Liver (tissue), 9 donors: ENCODE results near the gene SCAMP1. TPM values are rescaled to one million over a fixed set of nuclear protein-coding genes. Genes with fewer than 3 reads are reported as not detected.

Experiments
- DNase-seq: peaks from one replicate; pipeline ENCODE4 v3.0.0-alpha.2; 2017; ENCODE audit warnings: low spot score
- H3K27ac ChIP-seq, 2 donors: one replicate each; pipeline ENCODE4 v1.7.0; 2013; ENCODE audit warnings: inconsistent platforms in 2 of 2, low read length in 2 of 2, control low read depth in 1 of 2, low read depth in 1 of 2, mild to moderate bottlenecking in 1 of 2
- H3K27me3 ChIP-seq, 4 donors: one replicate each; pipeline versions ENCODE4 v1.6.1 to v1.7.0; 2013; ENCODE audit warnings: low read length in 3 of 4, inconsistent platforms in 1 of 4, mild to moderate bottlenecking in 1 of 4, moderate library complexity in 1 of 4; ENCODE audit not compliant: control insufficient read depth in 4 of 4, insufficient read depth in 4 of 4
- H3K36me3 ChIP-seq, 4 donors: one replicate each; pipeline versions ENCODE4 v1.6.1 to v1.7.0; 2013; ENCODE audit warnings: low read length in 3 of 4, mild to moderate bottlenecking in 3 of 4, low read depth in 1 of 4, moderate library complexity in 1 of 4; ENCODE audit not compliant: control insufficient read depth in 4 of 4, insufficient read depth in 3 of 4
- H3K4me1 ChIP-seq, 4 donors: one replicate each; pipeline versions ENCODE4 v1.6.1 to v1.7.0; 2013; ENCODE audit warnings: low read length in 3 of 4, mild to moderate bottlenecking in 3 of 4, moderate library complexity in 1 of 4; ENCODE audit not compliant: control insufficient read depth in 4 of 4, insufficient read depth in 4 of 4
- H3K4me3 ChIP-seq, 3 donors: one replicate each; pipeline versions ENCODE4 v1.6.1 to v1.7.0; 2013; ENCODE audit warnings: low read length in 3 of 3, control low read depth in 1 of 3, low read depth in 1 of 3, mild to moderate bottlenecking in 1 of 3
- H3K9ac ChIP-seq, 2 donors: one replicate each; pipeline ENCODE4 v1.7.0; 2013; ENCODE audit warnings: low read length in 2 of 2, mild to moderate bottlenecking in 2 of 2, moderate library complexity in 2 of 2, control low read depth in 1 of 2, low read depth in 1 of 2
- H3K9me3 ChIP-seq, 4 donors: one replicate each; pipeline versions ENCODE4 v1.6.1 to v1.7.0; 2013; ENCODE audit warnings: low read length in 3 of 4; ENCODE audit not compliant: control insufficient read depth in 4 of 4
- EGR1 ChIP-seq, 2 donors: IDR thresholded peaks; 2 replicates each; pipeline ENCODE4 v1.6.1; 2016 to 2018; ENCODE audit warnings: antibody characterized with exemption in 2 of 2, low read depth in 2 of 2
- FOXA1 ChIP-seq: IDR thresholded peaks from 2 replicates; pipeline ENCODE4 v1.6.1; 2016; ENCODE audit warnings: antibody characterized with exemption
- FOXA2 ChIP-seq: IDR thresholded peaks from 2 replicates; pipeline ENCODE4 v1.6.1; 2016; ENCODE audit warnings: antibody characterized with exemption
- GABPA ChIP-seq, 2 donors: IDR thresholded peaks in 1 of 2; conservative IDR thresholded peaks in 1 of 2; 2 replicates each; pipeline ENCODE4 v1.6.1; 2016; ENCODE audit warnings: antibody characterized with exemption in 2 of 2, mild to moderate bottlenecking in 1 of 2, moderate library complexity in 1 of 2
- HNF4A ChIP-seq, 2 donors: conservative IDR thresholded peaks; 2 replicates each; pipeline ENCODE4 v1.6.1; 2016; ENCODE audit warnings: antibody characterized with exemption in 2 of 2, mild to moderate bottlenecking in 2 of 2
- HNF4G ChIP-seq: IDR thresholded peaks from 2 replicates; pipeline ENCODE4 v1.6.1; 2016; ENCODE audit warnings: antibody characterized with exemption
- JUND ChIP-seq, 2 donors: IDR thresholded peaks; 2 replicates each; pipeline ENCODE4 v1.6.1; 2016; ENCODE audit warnings: antibody characterized with exemption in 2 of 2
- NR2F2 ChIP-seq: IDR thresholded peaks from 2 replicates; pipeline ENCODE4 v1.6.1; 2016; ENCODE audit warnings: antibody characterized with exemption
- RAD21 ChIP-seq, 2 donors: IDR thresholded peaks; 2 replicates each; pipeline ENCODE4 v1.6.1; 2016; ENCODE audit warnings: antibody characterized with exemption in 2 of 2, mild to moderate bottlenecking in 2 of 2
- REST ChIP-seq: IDR thresholded peaks from 2 replicates; pipeline ENCODE4 v1.6.1; 2016; ENCODE audit warnings: antibody characterized with exemption, mild to moderate bottlenecking
- RXRA ChIP-seq, 2 donors: IDR thresholded peaks; 2 replicates each; pipeline ENCODE4 v1.6.1; 2017 to 2018; ENCODE audit warnings: antibody characterized with exemption in 2 of 2, mild to moderate bottlenecking in 1 of 2
- SP1 ChIP-seq: IDR thresholded peaks from 2 replicates; pipeline ENCODE4 v1.6.1; 2018; ENCODE audit warnings: antibody characterized with exemption, mild to moderate bottlenecking
- TAF1 ChIP-seq: conservative IDR thresholded peaks from 2 replicates; pipeline ENCODE4 v1.6.1; 2016; ENCODE audit warnings: antibody characterized with exemption, mild to moderate bottlenecking
- YY1 ChIP-seq: IDR thresholded peaks from 2 replicates; pipeline ENCODE4 v1.6.1; 2016; ENCODE audit warnings: antibody characterized with exemption, mild to moderate bottlenecking
- ZBTB33 ChIP-seq: IDR thresholded peaks from 2 replicates; pipeline ENCODE4 v1.6.1; 2016; ENCODE audit warnings: antibody characterized with exemption
- WGBS: extraction: QIAGEN DNeasy Blood & Tissue Kit; methylation state at CpG from one replicate; pipeline ENCODE4 v1.1.7; 2013; 5-methylcytosine and 5-hydroxymethylcytosine counted together
- polyA plus RNA-seq, 2 donors: library from polyadenylated mRNA; stranded (reverse) in 1 of 2; unstranded in 1 of 2; fragments of 200-250 nt in 1 of 2; fragments of >200 nt in 1 of 2; fragmentation: Nextera tagmentation in 1 of 2; extraction: Ambion mirVana in 1 of 2; gene quantifications; one replicate each; pipeline versions ENCODE4 v1.2.1 to v1.2.3, GENCODE V29; 2013 to 2015
- total RNA-seq, 2 donors: library from RNA; depleted of rRNA; stranded (reverse); fragments of >200 nt; gene quantifications; one replicate each; pipeline ENCODE4 v1.2.3, GENCODE V29; 2014
- TF ChIP-seq, protein P1 (sequence below): fragments of 150-350 bp; IDR thresholded peaks from 2 replicates; pipeline ENCODE4 v1.5.1; 2017; ENCODE audit warnings: improper control_type of control experiment, low read depth, low read length; ENCODE audit not compliant: missing input control
- TF ChIP-seq, protein P2 (sequence below): IDR thresholded peaks from 2 replicates; pipeline ENCODE4 v1.6.1; 2016; ENCODE audit warnings: antibody characterized with exemption
- TF ChIP-seq, protein P3 (sequence below): IDR thresholded peaks from 2 replicates; pipeline ENCODE4 v1.6.1; 2016; ENCODE audit warnings: antibody characterized with exemption
- donor health status: healthy.
- donor health status: healthy.
- donor health status: healthy.
- donor health status: healthy.
- donor health status: healthy.

Gene SCAMP1
- total and polyA plus RNA-seq, 4 donors, result 5.9 to 15.0 (median 9.0) TPM

DNA sequence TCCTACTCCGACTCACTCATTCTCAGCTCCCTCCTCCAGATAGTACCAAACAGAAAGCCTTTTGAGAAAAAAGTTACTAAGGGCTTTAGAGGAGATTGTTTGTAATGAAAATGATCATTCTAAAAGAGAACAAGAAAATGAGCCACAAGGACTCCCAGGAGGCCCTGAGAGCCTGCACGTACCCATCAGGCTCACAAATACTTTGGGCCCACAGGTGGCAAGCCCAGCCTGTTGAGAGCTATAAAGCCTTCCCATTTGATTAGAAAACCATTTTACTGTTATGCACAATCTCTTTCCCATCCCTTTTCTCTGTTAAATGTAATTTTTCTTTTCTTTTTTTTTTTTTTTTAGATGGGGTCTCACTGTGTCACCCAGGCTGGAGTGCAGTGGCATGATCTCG is 152.0 kb downstream of the SCAMP1 start:
- Histone ChIP-seq H3K9ac (no peak overlapping the region), H3K27ac (no peak overlapping the region), H3K9me3 (no peaks in the 10 kb centered on the region), H3K4me3 (no peak overlapping the region), H3K4me1 (peaks cover 0 to 18% (median 10%) of the 10 kb centered on the region in 4 donors), H3K27me3 (no peaks in the 10 kb centered on the region), H3K36me3 (no peaks in the 10 kb centered on the region)
- no peak for DNase-seq
- no peak for TF ChIP-seq FOXA2
- TF ChIP-seq NR2F2, result no peak
- TF ChIP-seq JUND (IDR thresholded peaks at IDR 0.05), result no peak
- TF ChIP-seq, protein P1, sequence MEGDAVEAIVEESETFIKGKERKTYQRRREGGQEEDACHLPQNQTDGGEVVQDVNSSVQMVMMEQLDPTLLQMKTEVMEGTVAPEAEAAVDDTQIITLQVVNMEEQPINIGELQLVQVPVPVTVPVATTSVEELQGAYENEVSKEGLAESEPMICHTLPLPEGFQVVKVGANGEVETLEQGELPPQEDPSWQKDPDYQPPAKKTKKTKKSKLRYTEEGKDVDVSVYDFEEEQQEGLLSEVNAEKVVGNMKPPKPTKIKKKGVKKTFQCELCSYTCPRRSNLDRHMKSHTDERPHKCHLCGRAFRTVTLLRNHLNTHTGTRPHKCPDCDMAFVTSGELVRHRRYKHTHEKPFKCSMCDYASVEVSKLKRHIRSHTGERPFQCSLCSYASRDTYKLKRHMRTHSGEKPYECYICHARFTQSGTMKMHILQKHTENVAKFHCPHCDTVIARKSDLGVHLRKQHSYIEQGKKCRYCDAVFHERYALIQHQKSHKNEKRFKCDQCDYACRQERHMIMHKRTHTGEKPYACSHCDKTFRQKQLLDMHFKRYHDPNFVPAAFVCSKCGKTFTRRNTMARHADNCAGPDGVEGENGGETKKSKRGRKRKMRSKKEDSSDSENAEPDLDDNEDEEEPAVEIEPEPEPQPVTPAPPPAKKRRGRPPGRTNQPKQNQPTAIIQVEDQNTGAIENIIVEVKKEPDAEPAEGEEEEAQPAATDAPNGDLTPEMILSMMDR, result no peak
- 97% methylated on average over 3 of the region's 3 CpGs for WGBS

DNA sequence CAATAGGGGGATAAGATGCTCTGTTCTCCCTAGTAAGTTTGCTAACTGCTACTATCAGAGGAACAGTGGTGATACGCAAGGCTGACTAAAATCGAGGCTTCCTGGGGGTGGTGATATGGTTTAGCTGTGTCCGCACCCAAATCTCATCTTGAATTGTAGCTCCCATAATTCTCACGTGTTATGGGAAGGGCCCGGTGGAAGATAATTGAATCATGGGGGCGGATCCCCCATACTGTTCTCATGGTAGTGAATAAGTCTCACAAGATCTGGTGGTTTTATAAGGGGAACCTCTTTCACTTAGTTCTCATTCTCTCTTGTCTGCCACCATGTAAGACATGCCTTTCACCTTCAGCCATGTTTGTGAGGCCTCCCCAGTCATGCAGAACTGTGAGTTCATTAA is 153.0 kb downstream of the SCAMP1 start:
- H3K4me1 ChIP-seq, result peaks cover 0 to 18% (median 10%) of the 10 kb centered on the region in 4 donors
- no peak overlapping the region for H3K27ac ChIP-seq
- WGBS, result 90% methylated on average over 6 of the region's 6 CpGs
- no peaks in the 10 kb centered on the region for H3K36me3 ChIP-seq
- no peak overlapping the region for H3K9ac ChIP-seq
- TF ChIP-seq GABPA (IDR thresholded peaks at IDR 0.05 in 1 of 2, conservative IDR thresholded peaks at IDR 0.05 in 1 of 2) (no peak), TAF1 (no peak), NR2F2 (no peak), JUND (IDR thresholded peaks at IDR 0.05) (no peak), YY1 (no peak), REST (no peak), HNF4G (no peak), RXRA (IDR thresholded peaks at IDR 0.05) (no peak), HNF4A (conservative IDR thresholded peaks at IDR 0.05) (no peak), ZBTB33 (no peak), EGR1 (IDR thresholded peaks at IDR 0.05; ENCODE audit: low read depth in 2 of 2) (no peak), SP1 (no peak), RAD21 (IDR thresholded peaks at IDR 0.05) (no peak), FOXA2 (no peak), FOXA1 (no peak)
- TF ChIP-seq, protein P1, result no peak
- TF ChIP-seq, protein P2, sequence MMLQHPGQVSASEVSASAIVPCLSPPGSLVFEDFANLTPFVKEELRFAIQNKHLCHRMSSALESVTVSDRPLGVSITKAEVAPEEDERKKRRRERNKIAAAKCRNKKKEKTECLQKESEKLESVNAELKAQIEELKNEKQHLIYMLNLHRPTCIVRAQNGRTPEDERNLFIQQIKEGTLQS, result no peak
- TF ChIP-seq, protein P3, sequence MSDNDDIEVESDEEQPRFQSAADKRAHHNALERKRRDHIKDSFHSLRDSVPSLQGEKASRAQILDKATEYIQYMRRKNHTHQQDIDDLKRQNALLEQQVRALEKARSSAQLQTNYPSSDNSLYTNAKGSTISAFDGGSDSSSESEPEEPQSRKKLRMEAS, result no peak
- H3K9me3 ChIP-seq, result no peaks in the 10 kb centered on the region
- H3K4me3 ChIP-seq, result no peak overlapping the region
- H3K27me3 ChIP-seq, result no peaks in the 10 kb centered on the region
- no peak for DNase-seq
